ENCODE data around the gene STPG1.

STPG1 gene

DNA sequence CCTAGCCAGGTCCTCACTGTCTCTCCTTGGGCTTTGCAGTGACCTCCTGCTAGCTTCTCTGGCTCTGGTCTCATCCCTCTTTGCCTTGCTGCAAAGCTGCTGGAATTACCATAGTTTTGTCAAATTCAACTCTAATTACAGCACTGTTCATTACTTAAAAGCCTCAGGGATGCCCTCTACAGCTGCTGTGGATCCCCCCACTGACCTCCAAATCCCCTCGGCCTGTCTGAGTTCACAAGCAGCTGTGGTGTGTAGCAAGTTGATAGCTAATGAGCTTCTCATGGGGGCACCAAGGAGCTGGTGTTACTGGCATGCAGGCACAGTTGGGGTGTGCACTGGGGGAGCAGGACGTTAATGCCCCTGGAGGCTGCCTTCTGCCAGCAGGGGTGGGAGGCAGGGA lies 26.9 kb upstream of the STPG1 start:
- no peak overlapping the region for H3K27ac ChIP-seq
- no peak for TF ChIP-seq ZFX (IDR thresholded peaks at IDR 0.05; ENCODE audit: borderline replicate concordance)
- TF ChIP-seq, protein P1, sequence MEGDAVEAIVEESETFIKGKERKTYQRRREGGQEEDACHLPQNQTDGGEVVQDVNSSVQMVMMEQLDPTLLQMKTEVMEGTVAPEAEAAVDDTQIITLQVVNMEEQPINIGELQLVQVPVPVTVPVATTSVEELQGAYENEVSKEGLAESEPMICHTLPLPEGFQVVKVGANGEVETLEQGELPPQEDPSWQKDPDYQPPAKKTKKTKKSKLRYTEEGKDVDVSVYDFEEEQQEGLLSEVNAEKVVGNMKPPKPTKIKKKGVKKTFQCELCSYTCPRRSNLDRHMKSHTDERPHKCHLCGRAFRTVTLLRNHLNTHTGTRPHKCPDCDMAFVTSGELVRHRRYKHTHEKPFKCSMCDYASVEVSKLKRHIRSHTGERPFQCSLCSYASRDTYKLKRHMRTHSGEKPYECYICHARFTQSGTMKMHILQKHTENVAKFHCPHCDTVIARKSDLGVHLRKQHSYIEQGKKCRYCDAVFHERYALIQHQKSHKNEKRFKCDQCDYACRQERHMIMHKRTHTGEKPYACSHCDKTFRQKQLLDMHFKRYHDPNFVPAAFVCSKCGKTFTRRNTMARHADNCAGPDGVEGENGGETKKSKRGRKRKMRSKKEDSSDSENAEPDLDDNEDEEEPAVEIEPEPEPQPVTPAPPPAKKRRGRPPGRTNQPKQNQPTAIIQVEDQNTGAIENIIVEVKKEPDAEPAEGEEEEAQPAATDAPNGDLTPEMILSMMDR (IDR thresholded peaks at IDR 0.05), result no peak

GRCh38 chr1:24438423-24438901 lies 24.9 kb upstream of the STPG1 start:
- TF ChIP-seq ZFX (IDR thresholded peaks at IDR 0.05; ENCODE audit: borderline replicate concordance), result no peak
- TF ChIP-seq, protein P1 (IDR thresholded peaks at IDR 0.05), result no peak
- H3K27ac ChIP-seq, result no peak overlapping the region

- H3K27ac ChIP-seq, result no peak overlapping the region
- TF ChIP-seq, protein P1 (IDR thresholded peaks at IDR 0.05), result no peak
- TF ChIP-seq ZFX (IDR thresholded peaks at IDR 0.05; ENCODE audit: borderline replicate concordance), result no peak
Observed at GRCh38 chr1:24437631-24438396, 24.2 kb upstream of the STPG1 start.

DNA sequence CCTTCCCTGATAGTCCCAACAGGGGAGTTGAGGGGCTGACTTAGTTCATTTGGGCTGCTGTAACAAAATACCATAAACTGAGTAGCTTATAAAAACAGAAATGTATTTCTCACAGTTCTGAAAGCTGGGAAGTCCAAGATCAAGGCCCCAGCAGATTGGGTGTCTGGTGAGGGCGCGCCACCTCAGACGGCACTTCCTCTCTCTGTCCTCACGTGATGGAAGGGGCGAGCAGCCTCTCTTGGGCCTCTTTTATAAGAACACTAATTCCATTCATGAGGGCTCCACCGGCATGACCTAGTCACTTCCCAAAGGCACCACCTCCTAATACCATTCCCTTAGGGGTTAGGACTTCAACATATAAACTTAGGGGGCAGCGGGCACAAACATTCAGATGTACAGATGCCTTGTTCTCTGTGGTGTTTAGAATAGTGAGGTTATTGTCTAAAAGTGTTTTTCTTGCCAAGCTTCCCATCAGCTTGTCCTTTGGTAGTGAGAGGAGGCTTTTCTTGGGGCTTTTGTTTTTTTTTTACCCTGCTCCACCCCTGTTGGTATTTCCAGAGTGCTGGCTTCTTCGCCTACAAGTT lies 22.3 kb upstream of the STPG1 start:
- no peak for TF ChIP-seq ZFX (IDR thresholded peaks at IDR 0.05; ENCODE audit: borderline replicate concordance)
- TF ChIP-seq, protein P1 (IDR thresholded peaks at IDR 0.05), result no peak
- no peak overlapping the region for H3K27ac ChIP-seq

- TF ChIP-seq, protein P1 (IDR thresholded peaks at IDR 0.05), result no peak
- TF ChIP-seq ZFX (IDR thresholded peaks at IDR 0.05; ENCODE audit: borderline replicate concordance), result no peak
- H3K27ac ChIP-seq, result no peak overlapping the region
Observed at GRCh38 chr1:24427545-24427862, 13.9 kb upstream of the STPG1 start.

- TF ChIP-seq, protein P1 (IDR thresholded peaks at IDR 0.05), result no peak
- TF ChIP-seq ZFX (IDR thresholded peaks at IDR 0.05; ENCODE audit: borderline replicate concordance), result no peak
Observed at GRCh38 chr1:24426744-24427544, 13.4 kb upstream of the STPG1 start.

More at GRCh38 chr1:24426744-24427544, 13.4 kb upstream of the STPG1 start:
- H3K27ac ChIP-seq, result no peak overlapping the region
